Hepatocyte (in vitro differentiated cells): ENCODE data around the gene MEIS2.

Experiments used
- EZH2 ChIP-seq: fragments of 200-600 bp; sonication (generic); IDR thresholded peaks from 2 replicates; pipeline ENCODE4 v1.6.1; 2016; ENCODE audit warnings: antibody characterized with exemption, mild to moderate bottlenecking, borderline replicate concordance
- EZH2phosphoT487 ChIP-seq: fragments of 200-600 bp; sonication (generic); IDR thresholded peaks from one replicate; pipeline ENCODE4 v1.6.1; 2018; ENCODE audit warnings: antibody characterized with exemption, mild to moderate bottlenecking, low read depth, moderate library complexity; ENCODE audit not compliant: unreplicated experiment, severe bottlenecking
- TF ChIP-seq, protein P1 (sequence below): fragments of 200-600 bp; sonication (generic); IDR thresholded peaks from 2 replicates; pipeline ENCODE4 v1.5.1; 2016; ENCODE audit warnings: antibody characterized with exemption, mild to moderate bottlenecking; ENCODE audit not compliant: poor library complexity

- TF ChIP-seq, protein P1, sequence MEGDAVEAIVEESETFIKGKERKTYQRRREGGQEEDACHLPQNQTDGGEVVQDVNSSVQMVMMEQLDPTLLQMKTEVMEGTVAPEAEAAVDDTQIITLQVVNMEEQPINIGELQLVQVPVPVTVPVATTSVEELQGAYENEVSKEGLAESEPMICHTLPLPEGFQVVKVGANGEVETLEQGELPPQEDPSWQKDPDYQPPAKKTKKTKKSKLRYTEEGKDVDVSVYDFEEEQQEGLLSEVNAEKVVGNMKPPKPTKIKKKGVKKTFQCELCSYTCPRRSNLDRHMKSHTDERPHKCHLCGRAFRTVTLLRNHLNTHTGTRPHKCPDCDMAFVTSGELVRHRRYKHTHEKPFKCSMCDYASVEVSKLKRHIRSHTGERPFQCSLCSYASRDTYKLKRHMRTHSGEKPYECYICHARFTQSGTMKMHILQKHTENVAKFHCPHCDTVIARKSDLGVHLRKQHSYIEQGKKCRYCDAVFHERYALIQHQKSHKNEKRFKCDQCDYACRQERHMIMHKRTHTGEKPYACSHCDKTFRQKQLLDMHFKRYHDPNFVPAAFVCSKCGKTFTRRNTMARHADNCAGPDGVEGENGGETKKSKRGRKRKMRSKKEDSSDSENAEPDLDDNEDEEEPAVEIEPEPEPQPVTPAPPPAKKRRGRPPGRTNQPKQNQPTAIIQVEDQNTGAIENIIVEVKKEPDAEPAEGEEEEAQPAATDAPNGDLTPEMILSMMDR: no peak
- TF ChIP-seq EZH2: no peak
- no peak for TF ChIP-seq EZH2phosphoT487
Observed at GRCh38 chr15:37105889-37106288, 5.5 kb upstream of the MEIS2 start.
